GM21526 (cell line): ENCODE results near the gene LDB3.

Experiments used
- ATAC-seq: cut with Tn5 transposase; IDR thresholded peaks from one replicate; pipeline ENCODE4 v1.9.1; 2021; ENCODE audit warnings: moderate library complexity; ENCODE audit not compliant: unreplicated experiment, low FRiP score

Gene LDB3

GRCh38 chr10:86684331-86685097, 16.2 kb downstream of the LDB3 start:
- ATAC-seq, result no peak

GRCh38 chr10:86685416-86685815, 17.1 kb downstream of the LDB3 start:
- no peak for ATAC-seq

GRCh38 chr10:86685893-86686632, 17.8 kb downstream of the LDB3 start:
- no peak for ATAC-seq

GRCh38 chr10:86686972-86687371, 18.7 kb downstream of the LDB3 start:
- no peak for ATAC-seq

GRCh38 chr10:86687750-86688149, 19.4 kb downstream of the LDB3 start:
- ATAC-seq, result no peak

- no peak for ATAC-seq
Observed at GRCh38 chr10:86688398-86688921, 20.1 kb downstream of the LDB3 start.

GRCh38 chr10:86689146-86689545, 20.8 kb downstream of the LDB3 start:
- no peak for ATAC-seq

GRCh38 chr10:86690231-86690630, 21.9 kb downstream of the LDB3 start:
- no peak for ATAC-seq

GRCh38 chr10:86690657-86691084, 22.4 kb downstream of the LDB3 start:
- ATAC-seq, result no peak

GRCh38 chr10:86691333-86692022, 23.2 kb downstream of the LDB3 start:
- ATAC-seq, result no peak

- no peak for ATAC-seq
Observed at GRCh38 chr10:86692023-86692514, 23.8 kb downstream of the LDB3 start.

GRCh38 chr10:86692664-86693063, 24.4 kb downstream of the LDB3 start:
- no peak for ATAC-seq

- no peak for ATAC-seq
Observed at GRCh38 chr10:86693275-86693674, 25.0 kb downstream of the LDB3 start.

GRCh38 chr10:86693721-86694369, 25.5 kb downstream of the LDB3 start:
- ATAC-seq, result no peak

- no peak for ATAC-seq
Observed at GRCh38 chr10:86698207-86698940, 30.1 kb downstream of the LDB3 start.

- no peak for ATAC-seq
Observed at GRCh38 chr10:86699125-86699524, 30.8 kb downstream of the LDB3 start.

GRCh38 chr10:86699541-86699940, 31.2 kb downstream of the LDB3 start:
- ATAC-seq, result no peak

- no peak for ATAC-seq
Observed at GRCh38 chr10:86699991-86700840, 31.9 kb downstream of the LDB3 start.
